ENCODE measurements around the gene ALS2CL.

Gene ALS2CL

GRCh38 chr3:46674031-46674845 is 19.2 kb downstream of the ALS2CL start:
- H3K4me1 ChIP-seq (ENCODE audit: insufficient read depth, insufficient read length): peaks cover 17% of the 10 kb centered on the region
- H3K27me3 ChIP-seq (ENCODE audit: insufficient read depth, insufficient read length): no peaks in the 10 kb centered on the region
- DNase-seq (ENCODE audit: low read depth, low spot score): no peak
- H3K9ac ChIP-seq (ENCODE audit: insufficient read length, low read depth): no peak overlapping the region
- TF ChIP-seq ZNF274 (IDR thresholded peaks at IDR 0.05; ENCODE audit: low read depth, low read length) (no peak), SUZ12 (IDR thresholded peaks at IDR 0.05; ENCODE audit: extremely low read depth, insufficient read depth, insufficient read length) (no peak), YY1 (IDR thresholded peaks at IDR 0.05; ENCODE audit: insufficient read depth, insufficient read length) (no peak)
- H3K4me3 ChIP-seq (ENCODE audit: insufficient read length, low read depth): no peak overlapping the region
- H3K36me3 ChIP-seq (ENCODE audit: insufficient read depth, insufficient read length, low read length): peaks cover 15% of the 10 kb centered on the region
- no peaks in the 10 kb centered on the region for H3K9me3 ChIP-seq (ENCODE audit: insufficient read depth, low read length)

- no peak for TF ChIP-seq YY1 (IDR thresholded peaks at IDR 0.05; ENCODE audit: insufficient read depth, insufficient read length)
- no peak for TF ChIP-seq SUZ12 (IDR thresholded peaks at IDR 0.05; ENCODE audit: extremely low read depth, insufficient read depth, insufficient read length)
- no peak for TF ChIP-seq ZNF274 (IDR thresholded peaks at IDR 0.05; ENCODE audit: low read depth, low read length)
- Histone ChIP-seq H3K9ac (ENCODE audit: insufficient read length, low read depth) (no peak overlapping the region), H3K27me3 (ENCODE audit: insufficient read depth, insufficient read length) (no peaks in the 10 kb centered on the region), H3K4me3 (ENCODE audit: insufficient read length, low read depth) (no peak overlapping the region), H3K4me1 (ENCODE audit: insufficient read depth, insufficient read length) (peaks cover 17% of the 10 kb centered on the region), H3K36me3 (ENCODE audit: insufficient read depth, insufficient read length, low read length) (peaks cover 15% of the 10 kb centered on the region), H3K9me3 (ENCODE audit: insufficient read depth, low read length) (no peaks in the 10 kb centered on the region)
- DNase-seq (ENCODE audit: low read depth, low spot score): no peak
These were observed 20.1 kb downstream of the ALS2CL start for GRCh38 chr3:46673151-46674030.

- DNase-seq (ENCODE audit: low read depth, low spot score): no peak
- Histone ChIP-seq H3K36me3 (ENCODE audit: insufficient read depth, insufficient read length, low read length) (peaks cover 15% of the 10 kb centered on the region), H3K9ac (ENCODE audit: insufficient read length, low read depth) (no peak overlapping the region), H3K27me3 (ENCODE audit: insufficient read depth, insufficient read length) (no peaks in the 10 kb centered on the region), H3K4me3 (ENCODE audit: insufficient read length, low read depth) (no peak overlapping the region), H3K4me1 (ENCODE audit: insufficient read depth, insufficient read length) (peaks cover 17% of the 10 kb centered on the region), H3K9me3 (ENCODE audit: insufficient read depth, low read length) (no peaks in the 10 kb centered on the region)
- TF ChIP-seq SUZ12 (IDR thresholded peaks at IDR 0.05; ENCODE audit: extremely low read depth, insufficient read depth, insufficient read length): no peak
These were observed 21.2 kb downstream of the ALS2CL start for GRCh38 chr3:46672349-46672695.

GRCh38 chr3:46671541-46672348 is 21.7 kb downstream of the ALS2CL start:
- Histone ChIP-seq H3K4me3 (ENCODE audit: insufficient read length, low read depth) (no peak overlapping the region), H3K36me3 (ENCODE audit: insufficient read depth, insufficient read length, low read length) (peaks cover 15% of the 10 kb centered on the region), H3K9me3 (ENCODE audit: insufficient read depth, low read length) (no peaks in the 10 kb centered on the region), H3K4me1 (ENCODE audit: insufficient read depth, insufficient read length) (peaks cover 12% of the 10 kb centered on the region), H3K9ac (ENCODE audit: insufficient read length, low read depth) (no peak overlapping the region), H3K27me3 (ENCODE audit: insufficient read depth, insufficient read length) (no peaks in the 10 kb centered on the region)
- no peak for DNase-seq (ENCODE audit: low read depth, low spot score)
- no peak for TF ChIP-seq YY1 (IDR thresholded peaks at IDR 0.05; ENCODE audit: insufficient read depth, insufficient read length)
- TF ChIP-seq ZNF274 (IDR thresholded peaks at IDR 0.05; ENCODE audit: low read depth, low read length): no peak
- no peak for TF ChIP-seq SUZ12 (IDR thresholded peaks at IDR 0.05; ENCODE audit: extremely low read depth, insufficient read depth, insufficient read length)

GRCh38 chr3:46670891-46671427 is 22.5 kb downstream of the ALS2CL start:
- H3K4me3 ChIP-seq (ENCODE audit: insufficient read length, low read depth): no peak overlapping the region
- H3K9me3 ChIP-seq (ENCODE audit: insufficient read depth, low read length): no peaks in the 10 kb centered on the region
- H3K4me1 ChIP-seq (ENCODE audit: insufficient read depth, insufficient read length): peaks cover 11% of the 10 kb centered on the region
- H3K9ac ChIP-seq (ENCODE audit: insufficient read length, low read depth): no peak overlapping the region
- H3K27me3 ChIP-seq (ENCODE audit: insufficient read depth, insufficient read length): no peaks in the 10 kb centered on the region
- no peak for TF ChIP-seq ZNF274 (IDR thresholded peaks at IDR 0.05; ENCODE audit: low read depth, low read length)
- TF ChIP-seq SUZ12 (IDR thresholded peaks at IDR 0.05; ENCODE audit: extremely low read depth, insufficient read depth, insufficient read length): no peak
- TF ChIP-seq YY1 (IDR thresholded peaks at IDR 0.05; ENCODE audit: insufficient read depth, insufficient read length): no peak
- H3K36me3 ChIP-seq (ENCODE audit: insufficient read depth, insufficient read length, low read length): peaks cover 15% of the 10 kb centered on the region
- no peak for DNase-seq (ENCODE audit: low read depth, low spot score)

- Histone ChIP-seq H3K36me3 (ENCODE audit: insufficient read depth, insufficient read length, low read length) (peaks cover 9% of the 10 kb centered on the region), H3K27me3 (ENCODE audit: insufficient read depth, insufficient read length) (no peaks in the 10 kb centered on the region), H3K9me3 (ENCODE audit: insufficient read depth, low read length) (no peaks in the 10 kb centered on the region), H3K9ac (ENCODE audit: insufficient read length, low read depth) (no peak overlapping the region), H3K4me3 (ENCODE audit: insufficient read length, low read depth) (no peak overlapping the region), H3K4me1 (ENCODE audit: insufficient read depth, insufficient read length) (peaks cover 11% of the 10 kb centered on the region)
- no peak for DNase-seq (ENCODE audit: low read depth, low spot score)
- TF ChIP-seq ZNF274 (IDR thresholded peaks at IDR 0.05; ENCODE audit: low read depth, low read length) (no peak), YY1 (IDR thresholded peaks at IDR 0.05; ENCODE audit: insufficient read depth, insufficient read length) (no peak), SUZ12 (IDR thresholded peaks at IDR 0.05; ENCODE audit: extremely low read depth, insufficient read depth, insufficient read length) (no peak)
These were observed 23.2 kb downstream of the ALS2CL start for GRCh38 chr3:46670000-46670890.
